WTC11 (cell line): ENCODE measurements around the gene AXDND1.

ENCODE experiments used
- AFF4 ChIP-seq: sonication (generic); formaldehyde crosslinking; IDR thresholded peaks from 2 replicates; pipeline ENCODE4 v1.8.1; 2023; ENCODE audit warnings: mild to moderate bottlenecking, missing genetic modification reagents, borderline replicate concordance
- ERG ChIP-seq: fragments of 250-450 bp; sonication (Bioruptor Pico); IDR thresholded peaks from 2 replicates; pipeline ENCODE4 v1.8.0; 2021; ENCODE audit warnings: mild to moderate bottlenecking
- KAT7 ChIP-seq: sonication (generic); formaldehyde crosslinking; IDR thresholded peaks from 2 replicates; pipeline ENCODE4 v1.8.1; 2023; ENCODE audit warnings: missing genetic modification reagents, mild to moderate bottlenecking, borderline replicate concordance
- ZSCAN18 ChIP-seq: fragments of 250-450 bp; sonication (Bioruptor Pico); IDR thresholded peaks from 2 replicates; pipeline ENCODE4 v2.1.2; 2022; ENCODE audit warnings: mild to moderate bottlenecking, moderate library complexity
- TF ChIP-seq, protein P1 (sequence below): fragments of 200-600 bp; IDR thresholded peaks from 2 replicates; pipeline ENCODE4 v1.8.0; 2022; ENCODE audit warnings: antibody characterized with exemption
- TF ChIP-seq, protein P2 (sequence below): sonication (generic); formaldehyde crosslinking; IDR thresholded peaks from 2 replicates; pipeline ENCODE4 v1.8.1; 2023; ENCODE audit warnings: mild to moderate bottlenecking, missing genetic modification reagents, moderate library complexity
- TF ChIP-seq, protein P3 (sequence below): sonication (generic); formaldehyde crosslinking; IDR thresholded peaks from 2 replicates; pipeline ENCODE4 v1.8.0; 2022; ENCODE audit warnings: mild to moderate bottlenecking, missing genetic modification reagents

GRCh38 chr1:179366093-179366800 lies 476 bp downstream of the AXDND1 start:
- TF ChIP-seq AFF4 (CRISPR knock-in tag): no peak
- TF ChIP-seq, protein P1, sequence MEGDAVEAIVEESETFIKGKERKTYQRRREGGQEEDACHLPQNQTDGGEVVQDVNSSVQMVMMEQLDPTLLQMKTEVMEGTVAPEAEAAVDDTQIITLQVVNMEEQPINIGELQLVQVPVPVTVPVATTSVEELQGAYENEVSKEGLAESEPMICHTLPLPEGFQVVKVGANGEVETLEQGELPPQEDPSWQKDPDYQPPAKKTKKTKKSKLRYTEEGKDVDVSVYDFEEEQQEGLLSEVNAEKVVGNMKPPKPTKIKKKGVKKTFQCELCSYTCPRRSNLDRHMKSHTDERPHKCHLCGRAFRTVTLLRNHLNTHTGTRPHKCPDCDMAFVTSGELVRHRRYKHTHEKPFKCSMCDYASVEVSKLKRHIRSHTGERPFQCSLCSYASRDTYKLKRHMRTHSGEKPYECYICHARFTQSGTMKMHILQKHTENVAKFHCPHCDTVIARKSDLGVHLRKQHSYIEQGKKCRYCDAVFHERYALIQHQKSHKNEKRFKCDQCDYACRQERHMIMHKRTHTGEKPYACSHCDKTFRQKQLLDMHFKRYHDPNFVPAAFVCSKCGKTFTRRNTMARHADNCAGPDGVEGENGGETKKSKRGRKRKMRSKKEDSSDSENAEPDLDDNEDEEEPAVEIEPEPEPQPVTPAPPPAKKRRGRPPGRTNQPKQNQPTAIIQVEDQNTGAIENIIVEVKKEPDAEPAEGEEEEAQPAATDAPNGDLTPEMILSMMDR: no peak
- no peak for TF ChIP-seq ERG
- TF ChIP-seq, protein P2, sequence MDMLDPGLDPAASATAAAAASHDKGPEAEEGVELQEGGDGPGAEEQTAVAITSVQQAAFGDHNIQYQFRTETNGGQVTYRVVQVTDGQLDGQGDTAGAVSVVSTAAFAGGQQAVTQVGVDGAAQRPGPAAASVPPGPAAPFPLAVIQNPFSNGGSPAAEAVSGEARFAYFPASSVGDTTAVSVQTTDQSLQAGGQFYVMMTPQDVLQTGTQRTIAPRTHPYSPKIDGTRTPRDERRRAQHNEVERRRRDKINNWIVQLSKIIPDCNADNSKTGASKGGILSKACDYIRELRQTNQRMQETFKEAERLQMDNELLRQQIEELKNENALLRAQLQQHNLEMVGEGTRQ: no peak
- no peak for TF ChIP-seq ZSCAN18 (CRISPR knock-in tag)
- TF ChIP-seq KAT7 (CRISPR knock-in tag): no peak
- TF ChIP-seq, protein P3, sequence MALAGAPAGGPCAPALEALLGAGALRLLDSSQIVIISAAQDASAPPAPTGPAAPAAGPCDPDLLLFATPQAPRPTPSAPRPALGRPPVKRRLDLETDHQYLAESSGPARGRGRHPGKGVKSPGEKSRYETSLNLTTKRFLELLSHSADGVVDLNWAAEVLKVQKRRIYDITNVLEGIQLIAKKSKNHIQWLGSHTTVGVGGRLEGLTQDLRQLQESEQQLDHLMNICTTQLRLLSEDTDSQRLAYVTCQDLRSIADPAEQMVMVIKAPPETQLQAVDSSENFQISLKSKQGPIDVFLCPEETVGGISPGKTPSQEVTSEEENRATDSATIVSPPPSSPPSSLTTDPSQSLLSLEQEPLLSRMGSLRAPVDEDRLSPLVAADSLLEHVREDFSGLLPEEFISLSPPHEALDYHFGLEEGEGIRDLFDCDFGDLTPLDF (CRISPR knock-in tag): no peak
